Left ventricle myocardium inferior (tissue), 1 donor: ENCODE measurements around the gene ANKRD33B. TPM values are rescaled to one million over a fixed set of nuclear protein-coding genes. Genes with fewer than 3 reads are reported as not detected.

ENCODE experiments used
- DNase-seq: peaks from one replicate; pipeline ENCODE4 v3.0.0-alpha.2; 2020
- H3K27ac ChIP-seq: fragments of 200-600 bp; replicated peaks from 2 replicates; pipeline ENCODE4 v1.8.0; 2021
- H3K27me3 ChIP-seq: fragments of 200-600 bp; 2 replicates; pipeline ENCODE4 v1.8.0; 2021; ENCODE audit warnings: low read depth
- H3K36me3 ChIP-seq: fragments of 200-600 bp; 2 replicates; pipeline ENCODE4 v1.8.0; 2021
- H3K4me1 ChIP-seq: fragments of 200-600 bp; 2 replicates; pipeline ENCODE4 v1.8.0; 2021
- H3K4me3 ChIP-seq: fragments of 200-600 bp; 2 replicates; pipeline ENCODE4 v1.8.0; 2021; ENCODE audit warnings: mild to moderate bottlenecking, moderate library complexity
- H3K9me3 ChIP-seq: fragments of 200-600 bp; replicated peaks from 2 replicates; pipeline ENCODE4 v1.8.0; 2021
- CTCF ChIP-seq: fragments of 200-600 bp; IDR thresholded peaks from 2 replicates; pipeline ENCODE4 v1.8.0; 2021; ENCODE audit warnings: antibody characterized with exemption, mild to moderate bottlenecking, borderline replicate concordance
- intact Hi-C: fragments of 100-400 bp; cut with micrococcal nuclease; formaldehyde crosslinking; loops from one replicate; pipeline ENCODE4 v1.11.0; 2022
- total RNA-seq: library from RNA; stranded (reverse); fragmentation: NEBNext Ultra II Directional; extraction: Animal tissue kit (Norgen Biotek cat#: 25700); gene quantifications from one replicate; pipeline ENCODE4 v1.2.1, GENCODE V29; 2021
- donor health status: DM: no; HTN: yes; CAD: no; lungs with severe emphysema.

ANKRD33B gene
- total RNA-seq, 1 donor from 2014 or later, result 15.2 TPM

DNA sequence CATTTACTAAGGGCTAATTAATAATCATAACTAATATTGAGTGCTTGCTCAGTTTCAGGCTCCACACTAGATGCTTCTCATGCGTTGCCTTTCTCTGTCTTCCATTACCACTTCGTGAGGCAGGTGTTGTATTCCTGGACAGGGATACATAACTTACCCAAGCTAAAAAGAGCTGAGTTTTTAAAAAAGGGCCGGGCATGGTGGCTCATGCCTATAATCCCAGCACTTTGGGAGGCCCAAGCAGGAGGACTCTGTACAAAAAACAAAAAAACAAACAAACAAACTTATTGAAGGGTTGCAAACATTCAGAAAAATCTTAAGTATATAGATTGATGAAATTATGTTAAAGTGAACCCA is 12.1 kb upstream of the ANKRD33B start:
- DNase-seq, result no peak
- Histone ChIP-seq H3K4me1 (peaks cover 35% of the 10 kb centered on the region), H3K9me3 (no peaks in the 10 kb centered on the region), H3K36me3 (no peaks in the 10 kb centered on the region), H3K4me3 (no peak overlapping the region), H3K27ac (peak overlapping the region; percentile 66), H3K27me3 (no peaks in the 10 kb centered on the region)
- intact Hi-C loops, result loop anchor here (10.0 kb wide), 1 partner anchor 73 kb away; no protein-coding TSS in a partner anchor
- TF ChIP-seq CTCF, result no peak

GRCh38 chr5:10552183-10553143 is 11.4 kb upstream of the ANKRD33B start:
- Histone ChIP-seq H3K4me3 (no peak overlapping the region), H3K9me3 (no peaks in the 10 kb centered on the region), H3K4me1 (peaks cover 37% of the 10 kb centered on the region), H3K27me3 (no peaks in the 10 kb centered on the region), H3K27ac (peak overlapping the region; percentile 66), H3K36me3 (no peaks in the 10 kb centered on the region)
- TF ChIP-seq CTCF, result no peak
- DNase-seq, result no peak
- intact Hi-C loops, result loop anchor here (10.0 kb wide), 1 partner anchor 72 kb away; no protein-coding TSS in a partner anchor

- TF ChIP-seq CTCF, result no peak
- H3K9me3 ChIP-seq, result no peaks in the 10 kb centered on the region
- H3K27me3 ChIP-seq, result no peaks in the 10 kb centered on the region
- no peak overlapping the region for H3K27ac ChIP-seq
- peaks cover 37% of the 10 kb centered on the region for H3K4me1 ChIP-seq
- H3K4me3 ChIP-seq, result no peak overlapping the region
- DNase-seq, result no peak
- intact Hi-C loops, result loop anchor here (10.0 kb wide), 1 partner anchor 71 kb away; no protein-coding TSS in a partner anchor
- no peaks in the 10 kb centered on the region for H3K36me3 ChIP-seq
Measured at GRCh38 chr5:10553476-10553875, 10.4 kb upstream of the ANKRD33B start.

DNA sequence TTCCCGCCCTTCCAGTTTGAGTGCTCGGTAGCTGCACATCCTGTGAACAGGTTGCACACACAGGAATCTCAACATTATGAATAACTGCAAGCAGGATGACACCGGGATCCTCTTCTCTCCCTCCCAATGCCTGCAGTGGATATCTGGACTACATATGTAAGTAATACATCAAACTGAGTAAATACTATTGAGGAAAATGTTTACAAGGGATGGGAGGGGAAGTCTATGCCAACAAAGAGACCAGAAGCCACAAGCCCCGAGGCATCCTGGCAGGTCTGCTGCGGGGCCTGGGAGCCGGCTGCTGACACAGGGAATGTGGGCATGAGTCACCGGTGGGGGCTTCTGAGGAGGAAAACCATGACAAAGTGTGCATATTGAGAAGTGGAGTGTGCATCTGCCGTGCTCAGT is 8.6 kb upstream of the ANKRD33B start:
- H3K4me1 ChIP-seq, result peaks cover 37% of the 10 kb centered on the region
- H3K36me3 ChIP-seq, result no peaks in the 10 kb centered on the region
- no peak for TF ChIP-seq CTCF
- H3K9me3 ChIP-seq, result no peaks in the 10 kb centered on the region
- DNase-seq, result no peak
- no peak overlapping the region for H3K4me3 ChIP-seq
- no peaks in the 10 kb centered on the region for H3K27me3 ChIP-seq
- H3K27ac ChIP-seq, result no peak overlapping the region
- intact Hi-C loops, result loop anchor here (10.0 kb wide), 1 partner anchor 70 kb away; no protein-coding TSS in a partner anchor

DNA sequence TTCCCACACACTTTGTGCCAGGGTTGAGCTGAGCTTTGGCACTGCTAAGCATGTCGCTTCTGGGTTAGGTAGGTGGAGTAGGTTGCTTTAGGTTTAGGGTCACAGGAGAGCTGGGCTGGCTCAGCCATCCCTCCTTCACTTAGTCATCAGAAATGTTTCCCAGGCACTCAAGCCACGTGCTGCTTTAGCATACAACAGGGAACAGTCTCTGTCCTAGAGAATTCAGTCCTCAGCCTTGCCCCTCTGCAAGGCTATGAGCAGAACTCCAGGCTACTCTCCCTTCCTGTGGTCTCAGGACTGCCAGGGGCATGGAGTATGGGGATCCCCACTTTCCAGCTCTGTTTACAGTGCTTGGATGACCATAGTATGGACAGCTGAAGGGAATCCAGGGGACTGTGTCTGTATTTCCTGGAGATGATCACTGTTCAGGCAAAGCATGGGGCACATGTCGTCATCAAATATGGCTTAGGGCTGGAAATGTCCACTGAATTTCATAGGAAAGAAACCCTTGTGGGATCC is 7.5 kb upstream of the ANKRD33B start:
- H3K4me3 ChIP-seq, result no peak overlapping the region
- H3K36me3 ChIP-seq, result no peaks in the 10 kb centered on the region
- intact Hi-C loops, result loop anchor here (10.0 kb wide), 1 partner anchor 68 kb away; no protein-coding TSS in a partner anchor
- H3K27ac ChIP-seq, result no peak overlapping the region
- no peaks in the 10 kb centered on the region for H3K27me3 ChIP-seq
- no peak for DNase-seq
- peaks cover 31% of the 10 kb centered on the region for H3K4me1 ChIP-seq
- TF ChIP-seq CTCF, result no peak
- no peaks in the 10 kb centered on the region for H3K9me3 ChIP-seq
